GM12878 (cell line): ENCODE data around the gene ETV1. TPM values are rescaled to one million over a fixed set of nuclear protein-coding genes. Genes with fewer than 3 reads are reported as not detected.

Experiments used
- ATAC-seq: fragments of 200-7000 bp; cut with Tn5 transposase; 3 replicates; pipeline ENCODE4 v1.9.1; 2020; ENCODE audit warnings: mild to moderate bottlenecking, moderate library complexity
- BruUV-seq: library from RNA; stranded (reverse); fragments of 400-500 nt; replicated peaks from 2 replicates; lab custom pipeline; 2021; lab: Mats Ljungman, UMichigan
- CTCF ChIA-PET: fragments of 300-600 bp; sonication (Branson Sonifier 250); formaldehyde crosslinking; extraction: SDS; loops from one replicate; lab custom pipeline; 2021; ENCODE audit warnings: inconsistent platforms; lab: Yijun Ruan, JAX
- POLR2A ChIA-PET: fragments of 350-600 bp; formaldehyde crosslinking; extraction: SDS; loops from one replicate; lab custom pipeline; 2021; ENCODE audit warnings: inconsistent platforms; lab: Charles Lee
- RAD21 ChIA-PET: fragments of 300-600 bp; sonication (Branson Sonifier 250); formaldehyde crosslinking; loops from one replicate; lab custom pipeline; 2023; ENCODE audit warnings: antibody characterized with exemption; ENCODE audit not compliant: unreplicated experiment; lab: Charles Lee
- SMC1A ChIA-PET: fragments of 300-600 bp; sonication (Branson Sonifier 250); formaldehyde crosslinking; loops from one replicate; lab custom pipeline; 2023; ENCODE audit not compliant: unreplicated experiment, uncharacterized antibody; lab: Charles Lee
- DNase-seq: peaks from one replicate; pipeline ENCODE4 v3.0.0-alpha.2; 2011; ENCODE audit warnings: low read depth, low spot score
- FAIRE-seq: peaks from 3 replicates; lab custom pipeline; 2011; peaks lifted over from hg19 to GRCh38; lab: Jason Lieb, UNC
- H2AFZ ChIP-seq: 2 replicates; pipeline ENCODE4 v1.6.0; 2011; ENCODE audit warnings: low read depth, low read length, control low read depth; ENCODE audit not compliant: control insufficient read depth
- H3K27ac ChIP-seq: 2 replicates; pipeline ENCODE4 v1.5.1; 2011; ENCODE audit warnings: control low read depth; ENCODE audit not compliant: control insufficient read depth, insufficient read depth
- H3K27me3 ChIP-seq, 2 experiments: replicated peaks in 1 of 2; 2 replicates each; pipeline versions ENCODE4 v1.6.0 to v1.6.1; 2011; ENCODE audit warnings: low read length in 1 of 2; ENCODE audit not compliant: control insufficient read depth in 2 of 2, insufficient read depth in 2 of 2
- H3K36me3 ChIP-seq, 2 experiments: 2 replicates each; pipeline ENCODE4 v1.5.1; 2011; ENCODE audit warnings: low read length in 1 of 2; ENCODE audit not compliant: control insufficient read depth in 2 of 2, insufficient read depth in 2 of 2
- H3K4me1 ChIP-seq: 2 replicates; pipeline ENCODE4 v1.6.1; 2011; ENCODE audit warnings: mild to moderate bottlenecking, low read length, moderate library complexity, mixed read lengths; ENCODE audit not compliant: control insufficient read depth, insufficient read depth
- H3K4me2 ChIP-seq: 2 replicates; pipeline ENCODE4 v1.6.0; 2011; ENCODE audit warnings: control low read depth; ENCODE audit not compliant: control insufficient read depth, insufficient read depth
- H3K4me3 ChIP-seq: fragments of 200-600 bp; sonication (generic); 2 replicates; pipeline ENCODE4 v1.5.1; 2016
- H3K79me2 ChIP-seq: 2 replicates; pipeline ENCODE4 v1.6.0; 2011; ENCODE audit warnings: low read length; ENCODE audit not compliant: control insufficient read depth, insufficient read depth
- H3K9ac ChIP-seq: 2 replicates; pipeline ENCODE4 v1.8.0; 2011; ENCODE audit warnings: low read length, control low read depth, mixed read lengths; ENCODE audit not compliant: control insufficient read depth, insufficient read depth
- H3K9me3 ChIP-seq: replicated peaks from 3 replicates; pipeline ENCODE4 v1.5.1; 2011; ENCODE audit warnings: mild to moderate bottlenecking, low read length; ENCODE audit not compliant: control insufficient read depth, insufficient read depth
- H4K20me1 ChIP-seq: 2 replicates; pipeline ENCODE4 v1.6.0; 2011; ENCODE audit not compliant: control insufficient read depth, insufficient read depth
- ESRRA ChIP-seq: IDR thresholded peaks from 2 replicates; pipeline ENCODE4 v1.6.1; 2012; ENCODE audit warnings: mild to moderate bottlenecking, low read length, improper control_type of control experiment
- GABPA ChIP-seq: IDR thresholded peaks from 2 replicates; pipeline ENCODE4 v1.6.1; 2014; ENCODE audit warnings: antibody characterized with exemption, low read depth, mild to moderate bottlenecking, inconsistent platforms
- HCFC1 ChIP-seq: fragments of 150-350 bp; IDR thresholded peaks from 2 replicates; pipeline ENCODE4 v1.6.1; 2014; ENCODE audit warnings: low read length
- KAT2A ChIP-seq: conservative IDR thresholded peaks from 2 replicates; pipeline ENCODE4 v1.6.1; 2011; ENCODE audit warnings: low read depth, low read length; ENCODE audit not compliant: control insufficient read depth
- NFYA ChIP-seq: IDR thresholded peaks from 2 replicates; pipeline ENCODE4 v1.6.1; 2011; ENCODE audit warnings: low read depth, mild to moderate bottlenecking, low read length, improper control_type of control experiment, borderline replicate concordance
- NFYB ChIP-seq: IDR thresholded peaks from 2 replicates; pipeline ENCODE4 v1.6.1; 2011; ENCODE audit warnings: low read depth, mild to moderate bottlenecking, low read length, improper control_type of control experiment, moderate library complexity; ENCODE audit not compliant: insufficient read depth
- NR2C1 ChIP-seq: fragments of 450-650 bp; IDR thresholded peaks from 2 replicates; pipeline ENCODE4 v1.6.1; 2017; ENCODE audit warnings: antibody characterized with exemption, mild to moderate bottlenecking, moderate library complexity
- NR2C2 ChIP-seq: IDR thresholded peaks from 2 replicates; pipeline ENCODE4 v1.6.1; 2011; ENCODE audit warnings: borderline replicate concordance, low read depth; ENCODE audit not compliant: control insufficient read depth, insufficient read length
- PBX3 ChIP-seq: IDR thresholded peaks from 2 replicates; pipeline ENCODE4 v1.6.1; 2011; ENCODE audit warnings: mild to moderate bottlenecking, low read depth, low read length, moderate library complexity; ENCODE audit not compliant: insufficient replicate concordance
- SIN3A ChIP-seq: IDR thresholded peaks from 2 replicates; pipeline ENCODE4 v1.6.1; 2012; ENCODE audit warnings: low read depth, low read length, improper control_type of control experiment
- SPI1 ChIP-seq: IDR thresholded peaks from 2 replicates; pipeline ENCODE4 v1.6.1; 2011; ENCODE audit warnings: low read depth, mild to moderate bottlenecking, low read length, moderate library complexity, borderline replicate concordance; ENCODE audit not compliant: insufficient read depth
- SUZ12 ChIP-seq: fragments of 200-600 bp; sonication (generic); IDR thresholded peaks from one replicate; pipeline ENCODE4 v1.6.1; 2018; ENCODE audit warnings: antibody characterized with exemption, mild to moderate bottlenecking; ENCODE audit not compliant: unreplicated experiment
- TCF7 ChIP-seq: IDR thresholded peaks from 2 replicates; pipeline ENCODE4 v1.6.1; 2014; ENCODE audit warnings: antibody characterized with exemption, borderline replicate concordance
- ZNF217 ChIP-seq: fragments of 450-650 bp; IDR thresholded peaks from 2 replicates; pipeline ENCODE4 v1.6.1; 2017; ENCODE audit warnings: antibody characterized with exemption, mild to moderate bottlenecking
- WGBS: methylation state at CpG from one replicate; pipeline ENCODE4 v1.1.6; 2016; ENCODE audit warnings: low lambda C conversion rate; ENCODE audit not compliant: insufficient replicate concordance, insufficient coverage; ENCODE audit errors: missing lambda C conversion rate; 5-methylcytosine and 5-hydroxymethylcytosine counted together
- in situ Hi-C: fragments of 300-500 bp; cut with MboI; formaldehyde crosslinking; loops from 9 replicates; pipeline ENCODE4 v1.14.3; 2018; ENCODE audit warnings: mixed read lengths
- intact Hi-C: fragments of 100-400 bp; cut with micrococcal nuclease; formaldehyde crosslinking; loops from one replicate; pipeline ENCODE4 v1.14.2; 2022; ENCODE audit not compliant: unreplicated experiment
- polyA plus RNA-seq, 11 experiments: library from polyadenylated mRNA; depleted of rRNA in 4 of 11; unstranded in 6 of 11; stranded (reverse) in 5 of 11; fragments of >200 nt; fragmentation: Nextera tagmentation in 4 of 11; fragmentation: Illumina TruSeq in 1 of 11; extraction: Ambion mirVana in 4 of 11; extraction: Trizol in 1 of 11; gene quantifications; 1 replicate in 1 of 11; 2 replicates in 10 of 11; pipeline versions ENCODE4 v1.2.1 to v1.2.3, GENCODE V29; 2011 to 2016; ENCODE audit warnings: inconsistent platforms in 2 of 11, missing spikeins in 2 of 11, low read depth in 1 of 11
- total RNA-seq, 4 experiments: library from RNA; depleted of rRNA in 3 of 4; stranded (reverse); fragments of >200 nt in 3 of 4; fragmentation: Illumina TruSeq in 1 of 4; extraction: Trizol in 1 of 4; gene quantifications; 2 replicates each; pipeline versions ENCODE4 v1.2.1 to v1.2.3, GENCODE V29; 2013 to 2021

ETV1 gene
- total and polyA plus RNA-seq, 10 of the 15 experiments (the other 5 are each of a cell fraction or from before 2014, with no cell fraction given): 0.03 to 9.3 (median 0.16) TPM; not detected in 4

GRCh38 chr7:13844954-13845353 is 144.5 kb downstream of the ETV1 start:
- CTCF ChIA-PET: no interaction called here
- in situ Hi-C loops: no loop called here

More at GRCh38 chr7:13844954-13845353, 144.5 kb downstream of the ETV1 start:
- H3K79me2 ChIP-seq: no peaks in the 10 kb centered on the region
- no peak overlapping the region for H3K9ac ChIP-seq
- H3K27me3 ChIP-seq: no peaks in the 10 kb centered on the region
- intact Hi-C loops: no loop called here
- no peak for TF ChIP-seq NFYB
- TF ChIP-seq NFYA: no peak
- no peak for TF ChIP-seq ZNF217
- TF ChIP-seq SUZ12: no peak
- TF ChIP-seq NR2C2: no peak
- no peak for TF ChIP-seq KAT2A
- no peak for TF ChIP-seq GABPA
- no peak for TF ChIP-seq SPI1
- TF ChIP-seq ESRRA: no peak
- no peak for TF ChIP-seq TCF7
- no peak for TF ChIP-seq HCFC1
- no peak for TF ChIP-seq SIN3A
- TF ChIP-seq NR2C1: no peak
- TF ChIP-seq PBX3: no peak
- FAIRE-seq (no peak), DNase-seq (no peak), ATAC-seq (no peak)
- 47% methylated on average over 2 of the region's 2 CpGs for WGBS
- no peak overlapping the region for H3K27ac ChIP-seq
- no peak overlapping the region for H3K4me2 ChIP-seq
- no TSS peak for BruUV-seq
- no peaks in the 10 kb centered on the region for H3K36me3 ChIP-seq
- H4K20me1 ChIP-seq: no peaks in the 10 kb centered on the region
- ChIA-PET RAD21 (no interaction called here), POLR2A (no interaction called here), SMC1A (no interaction called here)
- no peaks in the 10 kb centered on the region for H3K4me1 ChIP-seq
- H3K9me3 ChIP-seq: no peaks in the 10 kb centered on the region
- H2AFZ ChIP-seq: no peak overlapping the region
- H3K4me3 ChIP-seq: no peak overlapping the region
